Fibroblast of lung (primary cell): ENCODE data around the gene ABL1. TPM values are rescaled to one million over a fixed set of nuclear protein-coding genes. Genes with fewer than 3 reads are reported as not detected.

Experiments used
- DNase-seq, 2 donors: peaks; one replicate each; pipeline versions ENCODE4 v3.0.0 to v3.0.0-alpha.2; 2010; ENCODE audit warnings: low read depth in 2 of 2
- H2AFZ ChIP-seq: 2 replicates; pipeline ENCODE4 v1.5.1; 2012; ENCODE audit warnings: low read length, control low read depth, inconsistent platforms
- H3K27ac ChIP-seq: 2 replicates; pipeline ENCODE4 v1.5.1; 2011; ENCODE audit warnings: low read length, control low read depth; ENCODE audit not compliant: insufficient read depth
- H3K27me3 ChIP-seq: 2 replicates; pipeline ENCODE4 v1.5.1; 2011; ENCODE audit warnings: mild to moderate bottlenecking, low read length; ENCODE audit not compliant: control insufficient read depth, insufficient read depth
- H3K36me3 ChIP-seq: 2 replicates; pipeline ENCODE4 v1.5.1; 2011; ENCODE audit warnings: low read length; ENCODE audit not compliant: control insufficient read depth, insufficient read depth
- H3K4me1 ChIP-seq: 2 replicates; pipeline ENCODE4 v1.5.1; 2011; ENCODE audit warnings: low read length; ENCODE audit not compliant: control insufficient read depth, insufficient read depth; ENCODE audit errors: extremely low read depth
- H3K4me2 ChIP-seq: 2 replicates; pipeline ENCODE4 v1.5.1; 2011; ENCODE audit warnings: low read length, control low read depth; ENCODE audit not compliant: insufficient read depth; ENCODE audit errors: extremely low read depth
- H3K4me3 ChIP-seq, 4 experiments: fragments of 200-600 bp in 1 of 4; sonication (generic) in 1 of 4; replicated peaks in 1 of 4; 2 replicates each; pipeline ENCODE4 v1.5.1; 2011 to 2016; ENCODE audit warnings: low read length in 4 of 4, low read depth in 3 of 4, mild to moderate bottlenecking in 3 of 4, control low read depth in 2 of 4, inconsistent platforms in 1 of 4, mixed read lengths in 1 of 4; ENCODE audit not compliant: insufficient read depth in 1 of 4; ENCODE audit errors: control extremely low read depth in 1 of 4
- H3K79me2 ChIP-seq: 2 replicates; pipeline ENCODE4 v1.5.1; 2012; ENCODE audit warnings: mild to moderate bottlenecking, low read length, inconsistent platforms; ENCODE audit not compliant: control insufficient read depth, insufficient read depth
- H3K9ac ChIP-seq: 2 replicates; pipeline ENCODE4 v1.5.1; 2011; ENCODE audit warnings: mild to moderate bottlenecking, low read length, control low read depth; ENCODE audit not compliant: insufficient read depth
- H3K9me3 ChIP-seq: 2 replicates; pipeline ENCODE4 v1.5.1; 2012; ENCODE audit warnings: low read depth, low read length; ENCODE audit not compliant: control insufficient read depth, insufficient read depth
- H4K20me1 ChIP-seq: 2 replicates; pipeline ENCODE4 v1.5.1; 2011; ENCODE audit warnings: low read length; ENCODE audit not compliant: control insufficient read depth, insufficient read depth; ENCODE audit errors: extremely low read depth
- CTCF ChIP-seq, 2 donors: IDR thresholded peaks in 1 of 2; conservative IDR thresholded peaks in 1 of 2; 1 replicate in 1 of 2; 2 replicates in 1 of 2; pipeline ENCODE4 v1.5.1; 2011 to 2012; ENCODE audit warnings: low read length in 2 of 2, control low read depth in 1 of 2, inconsistent platforms in 1 of 2, low read depth in 1 of 2, mild to moderate bottlenecking in 1 of 2
- EZH2 ChIP-seq: IDR thresholded peaks from 2 replicates; pipeline ENCODE4 v1.5.1; 2012; ENCODE audit warnings: low read length, control low read depth, mild to moderate bottlenecking; ENCODE audit errors: missing control alignments
- polyA plus RNA-seq, 2 donors: library from polyadenylated mRNA; depleted of rRNA in 1 of 2; stranded (reverse) in 1 of 2; unstranded in 1 of 2; fragments of >200 nt; gene quantifications; 2 replicates each; pipeline ENCODE4 v1.2.1, GENCODE V29; 2011 to 2012; ENCODE audit warnings: missing spikeins in 1 of 2
- total RNA-seq: library from RNA; depleted of rRNA; stranded (reverse); fragments of >200 nt; gene quantifications from 2 replicates; pipeline ENCODE4 v1.2.1, GENCODE V29; 2014

Gene ABL1
- total and polyA plus RNA-seq, 2 donors (not counting 1 experiment from before 2014, with no cell fraction given): 46.6 to 65.4 TPM

GRCh38 chr9:130904070-130905044 lies 69.3 kb downstream of the ABL1 start:
- H3K9ac ChIP-seq: no peak overlapping the region
- no peak overlapping the region for H3K4me3 ChIP-seq
- H3K9me3 ChIP-seq: no peaks in the 10 kb centered on the region
- TF ChIP-seq EZH2: no peak
- TF ChIP-seq CTCF (conservative IDR thresholded peaks at IDR 0.05 in 1 of 2, IDR thresholded peaks at IDR 0.05 in 1 of 2; ENCODE audit: low read depth in 1 of 2, low read length in 2 of 2): no peak
- H3K36me3 ChIP-seq: no peaks in the 10 kb centered on the region
- H3K4me2 ChIP-seq: no peak overlapping the region
- H4K20me1 ChIP-seq: no peaks in the 10 kb centered on the region
- H2AFZ ChIP-seq: no peak overlapping the region
- H3K79me2 ChIP-seq: no peaks in the 10 kb centered on the region
- H3K27me3 ChIP-seq: no peaks in the 10 kb centered on the region
- H3K27ac ChIP-seq: no peak overlapping the region
- no peak for DNase-seq
- H3K4me1 ChIP-seq: no peaks in the 10 kb centered on the region

- Histone ChIP-seq H2AFZ (no peak overlapping the region), H3K79me2 (no peaks in the 10 kb centered on the region), H3K36me3 (no peaks in the 10 kb centered on the region), H3K9me3 (no peaks in the 10 kb centered on the region), H3K4me1 (no peaks in the 10 kb centered on the region), H3K27ac (no peak overlapping the region), H3K4me2 (no peak overlapping the region), H3K9ac (no peak overlapping the region), H3K27me3 (no peaks in the 10 kb centered on the region), H4K20me1 (no peaks in the 10 kb centered on the region), H3K4me3 (no peak overlapping the region)
- DNase-seq: no peak
- TF ChIP-seq CTCF (conservative IDR thresholded peaks at IDR 0.05 in 1 of 2, IDR thresholded peaks at IDR 0.05 in 1 of 2; ENCODE audit: low read depth in 1 of 2, low read length in 2 of 2) (no peak), EZH2 (no peak)
These were observed 70.3 kb downstream of the ABL1 start for GRCh38 chr9:130905125-130905901.
